GDM1 (cell line): ENCODE measurements around the gene BIRC6.
"Not testable (repeated sequence)": the region's sequence is repeated elsewhere in the genome, so short reads cannot be mapped to it uniquely, and the experiment has no call there.

Experiments
- DNase-seq: peaks from one replicate; lab custom pipeline; 2025; lab: John Stamatoyannopoulos, UW

Gene BIRC6

GRCh38 chr2:32446369-32446768, 89.5 kb downstream of the BIRC6 start:
- no peak for DNase-seq

- no peak for DNase-seq
Observed at GRCh38 chr2:32450851-32451250, 94.0 kb downstream of the BIRC6 start.

GRCh38 chr2:32452338-32453064, 95.7 kb downstream of the BIRC6 start:
- DNase-seq: no peak

GRCh38 chr2:32453242-32454062, 96.6 kb downstream of the BIRC6 start:
- DNase-seq: no peak

GRCh38 chr2:32455816-32456215, 99.0 kb downstream of the BIRC6 start:
- DNase-seq: no peak

- DNase-seq: no peak
Observed at GRCh38 chr2:32456808-32457207, 100.0 kb downstream of the BIRC6 start.

- no peak for DNase-seq
Observed at GRCh38 chr2:32457814-32458213, 101.0 kb downstream of the BIRC6 start.

- DNase-seq: not testable (repeated sequence)
Observed at GRCh38 chr2:32460861-32461260, 104.0 kb downstream of the BIRC6 start.

- DNase-seq: no peak
Observed at GRCh38 chr2:32463110-32463509, 106.3 kb downstream of the BIRC6 start.

GRCh38 chr2:32464431-32464830, 107.6 kb downstream of the BIRC6 start:
- DNase-seq: no peak

GRCh38 chr2:32472605-32473004, 115.8 kb downstream of the BIRC6 start:
- no peak for DNase-seq

- DNase-seq: no peak
Observed at GRCh38 chr2:32474381-32474780, 117.6 kb downstream of the BIRC6 start.

GRCh38 chr2:32478889-32479620, 122.2 kb downstream of the BIRC6 start:
- no peak for DNase-seq

- DNase-seq: no peak
Observed at GRCh38 chr2:32479993-32480392, 123.2 kb downstream of the BIRC6 start.

GRCh38 chr2:32482471-32482870, 125.6 kb downstream of the BIRC6 start:
- DNase-seq: no peak

GRCh38 chr2:32484937-32485336, 128.1 kb downstream of the BIRC6 start:
- DNase-seq: no peak

- DNase-seq: no peak
Observed at GRCh38 chr2:32485399-32485798, 128.6 kb downstream of the BIRC6 start.

- no peak for DNase-seq
Observed at GRCh38 chr2:32489061-32489460, 132.2 kb downstream of the BIRC6 start.

GRCh38 chr2:32491346-32491745, 134.5 kb downstream of the BIRC6 start:
- DNase-seq: no peak

GRCh38 chr2:32495139-32495538, 138.3 kb downstream of the BIRC6 start:
- no peak for DNase-seq

GRCh38 chr2:32496662-32497061, 139.8 kb downstream of the BIRC6 start:
- DNase-seq: no peak

GRCh38 chr2:32498306-32498705, 141.5 kb downstream of the BIRC6 start:
- DNase-seq: no peak

GRCh38 chr2:32502941-32503340, 146.1 kb downstream of the BIRC6 start:
- no peak for DNase-seq
